ENCODE results near the gene PLEKHF1.
A peak's percentile ranks its signal among the peaks of the same experiment; 100 is the strongest.

DNA sequence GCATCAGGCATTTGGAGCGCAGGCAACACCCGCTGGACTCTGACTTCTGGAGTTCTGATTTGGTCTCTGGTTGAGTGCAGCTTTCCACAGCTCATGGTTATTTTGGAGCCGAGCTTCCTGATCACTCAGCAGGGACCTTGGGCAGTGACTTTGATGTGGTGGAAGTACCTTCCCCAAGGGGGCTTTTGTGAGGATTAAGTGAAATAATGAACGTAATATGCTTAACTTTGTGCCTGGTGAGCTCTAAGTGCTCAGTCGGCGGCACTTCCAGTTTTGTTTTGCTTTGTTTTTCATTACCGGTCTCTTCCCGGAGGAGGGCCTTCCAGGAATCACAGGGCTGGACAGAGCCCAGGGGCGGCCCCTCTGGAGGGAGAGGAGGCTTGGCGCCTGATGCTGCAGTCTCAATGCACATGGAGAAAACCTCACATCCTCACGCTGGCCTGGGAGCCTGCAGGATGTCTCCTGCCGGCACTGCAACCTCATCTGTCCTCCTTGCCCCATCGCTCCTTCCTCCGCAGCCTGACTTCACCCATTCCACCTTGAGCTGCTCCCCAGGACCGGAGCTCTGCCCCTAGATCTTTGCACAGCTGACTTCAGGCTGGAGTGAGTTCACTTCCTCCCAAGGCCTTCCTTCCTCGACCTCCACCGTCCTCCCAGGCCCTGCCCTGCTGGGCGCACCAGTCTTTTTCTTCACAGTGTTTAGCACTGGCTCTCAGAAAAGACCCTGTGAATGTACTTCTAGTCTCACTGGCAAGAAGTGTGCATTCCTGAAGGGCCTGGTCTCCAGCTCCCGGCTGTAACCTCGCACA is 1.5 kb downstream of the PLEKHF1 start:
- TF ChIP-seq, protein P1, sequence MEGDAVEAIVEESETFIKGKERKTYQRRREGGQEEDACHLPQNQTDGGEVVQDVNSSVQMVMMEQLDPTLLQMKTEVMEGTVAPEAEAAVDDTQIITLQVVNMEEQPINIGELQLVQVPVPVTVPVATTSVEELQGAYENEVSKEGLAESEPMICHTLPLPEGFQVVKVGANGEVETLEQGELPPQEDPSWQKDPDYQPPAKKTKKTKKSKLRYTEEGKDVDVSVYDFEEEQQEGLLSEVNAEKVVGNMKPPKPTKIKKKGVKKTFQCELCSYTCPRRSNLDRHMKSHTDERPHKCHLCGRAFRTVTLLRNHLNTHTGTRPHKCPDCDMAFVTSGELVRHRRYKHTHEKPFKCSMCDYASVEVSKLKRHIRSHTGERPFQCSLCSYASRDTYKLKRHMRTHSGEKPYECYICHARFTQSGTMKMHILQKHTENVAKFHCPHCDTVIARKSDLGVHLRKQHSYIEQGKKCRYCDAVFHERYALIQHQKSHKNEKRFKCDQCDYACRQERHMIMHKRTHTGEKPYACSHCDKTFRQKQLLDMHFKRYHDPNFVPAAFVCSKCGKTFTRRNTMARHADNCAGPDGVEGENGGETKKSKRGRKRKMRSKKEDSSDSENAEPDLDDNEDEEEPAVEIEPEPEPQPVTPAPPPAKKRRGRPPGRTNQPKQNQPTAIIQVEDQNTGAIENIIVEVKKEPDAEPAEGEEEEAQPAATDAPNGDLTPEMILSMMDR (IDR thresholded peaks at IDR 0.05) = no peak
- TF ChIP-seq POLR2A (IDR thresholded peaks at IDR 0.05) = no peak
- peak in 2 of 4 donors; percentile 33 to 64 for TF ChIP-seq POLR2AphosphoS5 (IDR thresholded peaks at IDR 0.05)
